Measurements from ENCODE around the gene KDM4C.

KDM4C gene

DNA sequence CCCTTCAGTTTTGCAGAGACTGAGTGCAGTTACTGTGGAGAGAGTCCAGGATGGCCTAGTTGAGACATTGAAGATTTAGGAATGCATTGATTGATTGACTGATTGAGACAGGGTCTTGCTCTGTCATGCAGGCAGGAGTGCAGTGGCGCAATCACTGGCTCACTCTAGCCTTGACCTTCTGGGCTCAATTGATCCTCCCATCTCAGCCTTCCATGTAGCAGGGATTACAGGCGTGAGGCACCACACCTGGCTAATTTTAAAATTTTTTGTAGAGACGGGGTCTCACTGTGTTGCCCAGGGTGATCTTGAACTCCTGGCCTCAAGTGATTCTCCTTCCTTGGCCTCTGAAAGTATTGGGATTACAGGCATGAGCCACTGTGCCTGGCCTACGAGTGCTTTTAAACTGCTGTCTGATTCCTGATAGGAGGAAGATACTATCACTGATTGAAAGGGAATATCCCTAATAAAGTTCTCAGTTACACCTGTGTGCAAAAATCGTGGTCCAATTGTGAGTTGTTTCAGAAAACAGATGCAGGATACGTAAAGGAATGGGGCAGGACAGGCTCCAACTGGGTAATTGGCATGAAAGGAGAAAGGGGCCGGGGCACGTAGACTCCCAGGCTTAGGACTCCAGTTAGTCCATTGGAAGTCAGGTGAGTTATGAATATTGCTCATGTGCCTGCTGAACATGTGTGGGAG is 87.5 kb downstream of the KDM4C start:
- in situ Hi-C loops (cut with HindIII; ENCODE audit: low pct_ligation_motif_present, low sequenced_read_pairs) = no loop called here
- H3K4me3 ChIP-seq (ENCODE audit: low read depth, low read length) = no peak overlapping the region
- TF ChIP-seq CTCF (IDR thresholded peaks at IDR 0.05; ENCODE audit: low read depth, low read length, missing control alignments) = no peak

DNA sequence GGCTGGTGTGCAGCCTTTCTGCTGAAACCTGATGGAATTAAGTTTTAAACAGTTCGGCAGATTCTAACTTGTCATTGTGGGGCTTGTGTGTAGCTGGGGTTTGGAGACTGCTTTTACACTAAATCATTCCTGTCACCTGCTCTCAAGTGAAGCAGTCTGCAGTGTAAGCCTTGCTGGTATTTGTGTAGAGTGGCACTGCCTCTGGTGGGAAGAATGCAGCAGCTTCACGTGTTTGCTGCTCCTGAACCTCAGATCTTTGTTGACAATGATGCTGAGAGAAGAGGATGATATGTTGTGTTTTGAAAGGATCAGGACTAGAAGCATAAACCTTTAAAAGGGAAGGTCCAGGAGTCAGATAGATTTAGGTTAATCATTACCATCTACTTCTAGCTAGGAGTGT is 88.1 kb downstream of the KDM4C start:
- Histone ChIP-seq H3K4me3 (ENCODE audit: low read depth, low read length) (no peak overlapping the region), H3K27me3 (replicated peaks) (no peaks in the 10 kb centered on the region), H3K36me3 (replicated peaks) (no peaks in the 10 kb centered on the region), H3K27ac (no peak overlapping the region)
- DNase-seq = no peak
- peak; percentile 65 for TF ChIP-seq CTCF (IDR thresholded peaks at IDR 0.05; ENCODE audit: low read depth, low read length, missing control alignments)
- in situ Hi-C loops (cut with HindIII; ENCODE audit: low pct_ligation_motif_present, low sequenced_read_pairs) = no loop called here

More for the DNA sequence above, 87.5 kb downstream of the KDM4C start:
- no peaks in the 10 kb centered on the region for H3K27me3 ChIP-seq (replicated peaks)
- no peak overlapping the region for H3K27ac ChIP-seq
- no peaks in the 10 kb centered on the region for H3K36me3 ChIP-seq (replicated peaks)
- no peak for DNase-seq

- in situ Hi-C loops (cut with HindIII; ENCODE audit: low pct_ligation_motif_present, low sequenced_read_pairs) = no loop called here
- Histone ChIP-seq H3K27me3 (replicated peaks) (no peaks in the 10 kb centered on the region), H3K27ac (peak overlapping the region; percentile 12), H3K36me3 (replicated peaks) (no peaks in the 10 kb centered on the region), H3K4me3 (ENCODE audit: low read depth, low read length) (no peak overlapping the region)
- TF ChIP-seq CTCF (IDR thresholded peaks at IDR 0.05; ENCODE audit: low read depth, low read length, missing control alignments) = no peak
- peak; percentile 61 for DNase-seq
Measured at GRCh38 chr9:6852243-6852963, 94.6 kb downstream of the KDM4C start.

DNA sequence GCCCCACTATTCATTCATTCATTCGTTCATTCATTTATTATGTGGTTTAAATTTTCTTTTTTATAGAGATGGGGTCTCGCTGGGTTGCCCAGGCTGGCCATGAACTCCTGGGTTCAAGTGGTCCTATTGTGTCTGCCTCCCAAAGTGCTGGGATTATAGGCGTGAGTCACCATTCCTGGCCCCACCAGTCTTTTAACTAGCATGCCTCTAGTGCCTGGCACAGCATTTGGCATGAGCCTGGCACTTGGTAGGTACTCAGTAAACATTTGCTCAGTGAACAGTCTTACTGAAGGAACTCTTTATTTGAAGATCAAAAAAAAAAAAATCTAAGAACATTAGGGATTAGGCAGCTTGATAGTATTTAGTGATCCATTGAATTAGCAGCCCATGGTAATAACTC is 98.1 kb downstream of the KDM4C start:
- in situ Hi-C loops (cut with HindIII; ENCODE audit: low pct_ligation_motif_present, low sequenced_read_pairs) = no loop called here
- no peak for DNase-seq
- Histone ChIP-seq H3K27ac (no peak overlapping the region), H3K27me3 (replicated peaks) (no peaks in the 10 kb centered on the region), H3K4me3 (ENCODE audit: low read depth, low read length) (no peak overlapping the region), H3K36me3 (replicated peaks) (no peaks in the 10 kb centered on the region)
- TF ChIP-seq CTCF (IDR thresholded peaks at IDR 0.05; ENCODE audit: low read depth, low read length, missing control alignments) = no peak

- H3K36me3 ChIP-seq (replicated peaks) = no peaks in the 10 kb centered on the region
- H3K27ac ChIP-seq = no peak overlapping the region
- DNase-seq = no peak
- H3K27me3 ChIP-seq (replicated peaks) = no peaks in the 10 kb centered on the region
- H3K4me3 ChIP-seq (ENCODE audit: low read depth, low read length) = no peak overlapping the region
- in situ Hi-C loops (cut with HindIII; ENCODE audit: low pct_ligation_motif_present, low sequenced_read_pairs) = no loop called here
- TF ChIP-seq CTCF (IDR thresholded peaks at IDR 0.05; ENCODE audit: low read depth, low read length, missing control alignments) = no peak
Measured at GRCh38 chr9:6864102-6864501, 106.3 kb downstream of the KDM4C start.

Measured in brain microvascular endothelial cell (primary cell).